Thoracic aorta (tissue), 2 donors: ENCODE measurements around the gene BABAM2. TPM values are rescaled to one million over a fixed set of nuclear protein-coding genes. Genes with fewer than 3 reads are reported as not detected.

ENCODE experiments used
- ATAC-seq: fragments of 150-250 bp; one replicate; pipeline ENCODE4 v1.8.0; 2017; ENCODE audit warnings: low read depth; ENCODE audit not compliant: insufficient number of reproducible peaks, low FRiP score
- DNase-seq: peaks from one replicate; pipeline ENCODE4 v3.0.0-alpha.2; 2020; ENCODE audit warnings: low spot score
- H3K27ac ChIP-seq, 2 donors: fragments of 200-600 bp; sonication (generic); 1 replicate in 1 of 2; 2 replicates in 1 of 2; pipeline ENCODE4 v1.5.1; 2016; ENCODE audit warnings: mild to moderate bottlenecking in 2 of 2, moderate library complexity in 2 of 2
- H3K27me3 ChIP-seq: fragments of 200-600 bp; sonication (generic); replicated peaks from 2 replicates; pipeline ENCODE4 v1.6.0; 2016; ENCODE audit warnings: mild to moderate bottlenecking; ENCODE audit not compliant: insufficient read depth
- H3K36me3 ChIP-seq: fragments of 200-600 bp; sonication (generic); one replicate; pipeline ENCODE4 v1.5.1; 2016
- H3K4me1 ChIP-seq, 2 donors: fragments of 200-600 bp; sonication (generic); 1 replicate in 1 of 2; 2 replicates in 1 of 2; pipeline versions ENCODE4 v1.5.1 to v1.6.0; 2016; ENCODE audit warnings: low read depth in 2 of 2, mild to moderate bottlenecking in 1 of 2; ENCODE audit not compliant: control insufficient read depth in 1 of 2
- H3K4me3 ChIP-seq: fragments of 200-600 bp; sonication (generic); 2 replicates; pipeline ENCODE4 v1.5.1; 2016; ENCODE audit warnings: mild to moderate bottlenecking
- H3K9me3 ChIP-seq: fragments of 200-600 bp; sonication (generic); 2 replicates; pipeline ENCODE4 v1.5.1; 2016
- total RNA-seq, 2 donors: library from RNA; depleted of rRNA; stranded (reverse); fragments of >200 nt; gene quantifications; one replicate each; pipeline versions ENCODE4 v1.1.0 to v1.2.3, GENCODE V29; 2016
- TF ChIP-seq, protein P1 (sequence below): fragments of 200-600 bp; sonication (generic); IDR thresholded peaks from one replicate; pipeline ENCODE4 v1.5.1; 2019; ENCODE audit warnings: antibody characterized with exemption

Gene BABAM2
- total RNA-seq, 2 donors from 2014 or later: 24.7 to 32.8 TPM

- Histone ChIP-seq H3K4me1 (peaks cover 14 to 38% of the 10 kb centered on the region in 2 donors), H3K4me3 (peak overlapping the region; percentile 80), H3K27ac (peak overlapping the region; percentile 83), H3K36me3 (no peaks in the 10 kb centered on the region), H3K9me3 (no peaks in the 10 kb centered on the region), H3K27me3 (no peaks in the 10 kb centered on the region)
- DNase-seq: peak; percentile 82
- TF ChIP-seq, protein P1, sequence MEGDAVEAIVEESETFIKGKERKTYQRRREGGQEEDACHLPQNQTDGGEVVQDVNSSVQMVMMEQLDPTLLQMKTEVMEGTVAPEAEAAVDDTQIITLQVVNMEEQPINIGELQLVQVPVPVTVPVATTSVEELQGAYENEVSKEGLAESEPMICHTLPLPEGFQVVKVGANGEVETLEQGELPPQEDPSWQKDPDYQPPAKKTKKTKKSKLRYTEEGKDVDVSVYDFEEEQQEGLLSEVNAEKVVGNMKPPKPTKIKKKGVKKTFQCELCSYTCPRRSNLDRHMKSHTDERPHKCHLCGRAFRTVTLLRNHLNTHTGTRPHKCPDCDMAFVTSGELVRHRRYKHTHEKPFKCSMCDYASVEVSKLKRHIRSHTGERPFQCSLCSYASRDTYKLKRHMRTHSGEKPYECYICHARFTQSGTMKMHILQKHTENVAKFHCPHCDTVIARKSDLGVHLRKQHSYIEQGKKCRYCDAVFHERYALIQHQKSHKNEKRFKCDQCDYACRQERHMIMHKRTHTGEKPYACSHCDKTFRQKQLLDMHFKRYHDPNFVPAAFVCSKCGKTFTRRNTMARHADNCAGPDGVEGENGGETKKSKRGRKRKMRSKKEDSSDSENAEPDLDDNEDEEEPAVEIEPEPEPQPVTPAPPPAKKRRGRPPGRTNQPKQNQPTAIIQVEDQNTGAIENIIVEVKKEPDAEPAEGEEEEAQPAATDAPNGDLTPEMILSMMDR: no peak
- peak; percentile 60 for ATAC-seq
Observed at GRCh38 chr2:27890924-27891672, 569 bp downstream of the BABAM2 start.

- Histone ChIP-seq H3K27me3 (no peaks in the 10 kb centered on the region), H3K36me3 (peaks cover 4% of the 10 kb centered on the region), H3K27ac (peak overlapping the region in 1 of 2 donors; percentile 83), H3K4me1 (peaks cover 14 to 38% of the 10 kb centered on the region in 2 donors), H3K4me3 (peak overlapping the region; percentile 80), H3K9me3 (no peaks in the 10 kb centered on the region)
- ATAC-seq: no peak
- DNase-seq: no peak
- TF ChIP-seq, protein P1: no peak
Observed at GRCh38 chr2:27891673-27892105, 1.2 kb downstream of the BABAM2 start.

- Histone ChIP-seq H3K4me1 (peaks cover 14 to 32% of the 10 kb centered on the region in 2 donors), H3K36me3 (peaks cover 7% of the 10 kb centered on the region), H3K4me3 (no peak overlapping the region), H3K27me3 (no peaks in the 10 kb centered on the region), H3K27ac (no peak overlapping the region), H3K9me3 (no peaks in the 10 kb centered on the region)
- ATAC-seq (no peak), DNase-seq (no peak)
- TF ChIP-seq, protein P1: no peak
Observed at GRCh38 chr2:27893006-27893405, 2.5 kb downstream of the BABAM2 start.

DNA sequence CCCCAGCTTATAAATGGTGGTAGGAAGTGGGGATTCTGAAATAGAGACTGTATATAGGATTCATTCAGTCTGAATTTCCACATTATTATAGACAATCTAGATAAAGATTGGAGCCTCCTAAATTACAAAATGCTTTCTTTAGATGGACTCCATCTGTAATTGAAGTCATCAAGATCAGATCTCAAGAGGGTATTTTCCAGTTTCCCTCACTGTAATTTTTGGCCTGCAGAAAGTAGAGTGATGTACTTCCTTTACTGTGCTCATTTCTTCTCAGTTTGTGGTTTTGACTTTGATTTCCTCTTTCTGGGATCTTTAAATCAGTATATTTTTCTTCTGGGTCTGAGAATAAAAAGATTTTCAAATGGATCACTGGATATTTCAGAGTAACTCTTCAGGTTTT lies 7.2 kb downstream of the BABAM2 start:
- H3K36me3 ChIP-seq: peaks cover 7% of the 10 kb centered on the region
- DNase-seq (no peak), ATAC-seq (no peak)
- H3K27me3 ChIP-seq: no peaks in the 10 kb centered on the region
- H3K27ac ChIP-seq: no peak overlapping the region
- H3K4me1 ChIP-seq: no peaks in the 10 kb centered on the region
- no peak overlapping the region for H3K4me3 ChIP-seq
- no peaks in the 10 kb centered on the region for H3K9me3 ChIP-seq
- TF ChIP-seq, protein P1: no peak

GRCh38 chr2:27901234-27901633 lies 10.7 kb downstream of the BABAM2 start:
- ATAC-seq (no peak), DNase-seq (no peak)
- H3K4me1 ChIP-seq: peaks cover 0 to 5% of the 10 kb centered on the region in 2 donors
- H3K27ac ChIP-seq: no peak overlapping the region
- no peak overlapping the region for H3K4me3 ChIP-seq
- no peaks in the 10 kb centered on the region for H3K27me3 ChIP-seq
- TF ChIP-seq, protein P1: no peak
- peaks cover 7% of the 10 kb centered on the region for H3K36me3 ChIP-seq
- H3K9me3 ChIP-seq: no peaks in the 10 kb centered on the region
